Measurements from ENCODE around the gene SAP30L.

DNA sequence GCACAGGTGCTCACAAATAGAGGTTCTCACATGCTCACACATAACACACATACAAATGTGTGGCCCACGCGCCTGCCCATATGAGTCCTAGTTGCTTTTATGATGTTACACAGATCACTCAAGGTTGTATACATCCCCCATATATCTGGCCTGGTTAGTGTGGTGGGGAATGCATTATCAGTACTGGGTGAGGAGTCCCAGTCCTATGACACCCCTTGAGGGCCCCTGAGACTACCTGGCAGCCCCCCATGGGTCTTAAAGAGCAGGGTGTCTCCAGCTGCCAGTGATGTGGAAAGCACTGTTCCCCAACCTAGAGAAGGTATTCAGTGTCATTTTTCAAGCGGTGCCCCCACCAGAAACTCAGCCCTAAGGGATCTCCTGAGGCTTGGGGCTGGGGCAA, 35.0 kb downstream of the SAP30L start:
- TF ChIP-seq GFI1 (CRISPR knock-in tag; IDR thresholded peaks at IDR 0.05; ENCODE audit: borderline replicate concordance) (no peak), SP1 (IDR thresholded peaks at IDR 0.05) (no peak), SP1 (CRISPR knock-in tag; IDR thresholded peaks at IDR 0.05) (no peak), MED8 (CRISPR knock-in tag; IDR thresholded peaks at IDR 0.05; ENCODE audit: insufficient replicate concordance) (no peak), CHD4 (IDR thresholded peaks at IDR 0.05; ENCODE audit: borderline replicate concordance, low read length) (no peak), MED13 (CRISPR knock-in tag; IDR thresholded peaks at IDR 0.05) (no peak), NCOA1 (CRISPR knock-in tag; IDR thresholded peaks at IDR 0.05) (no peak)
- TF ChIP-seq, protein P1, sequence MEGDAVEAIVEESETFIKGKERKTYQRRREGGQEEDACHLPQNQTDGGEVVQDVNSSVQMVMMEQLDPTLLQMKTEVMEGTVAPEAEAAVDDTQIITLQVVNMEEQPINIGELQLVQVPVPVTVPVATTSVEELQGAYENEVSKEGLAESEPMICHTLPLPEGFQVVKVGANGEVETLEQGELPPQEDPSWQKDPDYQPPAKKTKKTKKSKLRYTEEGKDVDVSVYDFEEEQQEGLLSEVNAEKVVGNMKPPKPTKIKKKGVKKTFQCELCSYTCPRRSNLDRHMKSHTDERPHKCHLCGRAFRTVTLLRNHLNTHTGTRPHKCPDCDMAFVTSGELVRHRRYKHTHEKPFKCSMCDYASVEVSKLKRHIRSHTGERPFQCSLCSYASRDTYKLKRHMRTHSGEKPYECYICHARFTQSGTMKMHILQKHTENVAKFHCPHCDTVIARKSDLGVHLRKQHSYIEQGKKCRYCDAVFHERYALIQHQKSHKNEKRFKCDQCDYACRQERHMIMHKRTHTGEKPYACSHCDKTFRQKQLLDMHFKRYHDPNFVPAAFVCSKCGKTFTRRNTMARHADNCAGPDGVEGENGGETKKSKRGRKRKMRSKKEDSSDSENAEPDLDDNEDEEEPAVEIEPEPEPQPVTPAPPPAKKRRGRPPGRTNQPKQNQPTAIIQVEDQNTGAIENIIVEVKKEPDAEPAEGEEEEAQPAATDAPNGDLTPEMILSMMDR (CRISPR knock-in tag; IDR thresholded peaks at IDR 0.05), result no peak
